ENCODE data around the gene CCDC34.

CCDC34 gene

DNA sequence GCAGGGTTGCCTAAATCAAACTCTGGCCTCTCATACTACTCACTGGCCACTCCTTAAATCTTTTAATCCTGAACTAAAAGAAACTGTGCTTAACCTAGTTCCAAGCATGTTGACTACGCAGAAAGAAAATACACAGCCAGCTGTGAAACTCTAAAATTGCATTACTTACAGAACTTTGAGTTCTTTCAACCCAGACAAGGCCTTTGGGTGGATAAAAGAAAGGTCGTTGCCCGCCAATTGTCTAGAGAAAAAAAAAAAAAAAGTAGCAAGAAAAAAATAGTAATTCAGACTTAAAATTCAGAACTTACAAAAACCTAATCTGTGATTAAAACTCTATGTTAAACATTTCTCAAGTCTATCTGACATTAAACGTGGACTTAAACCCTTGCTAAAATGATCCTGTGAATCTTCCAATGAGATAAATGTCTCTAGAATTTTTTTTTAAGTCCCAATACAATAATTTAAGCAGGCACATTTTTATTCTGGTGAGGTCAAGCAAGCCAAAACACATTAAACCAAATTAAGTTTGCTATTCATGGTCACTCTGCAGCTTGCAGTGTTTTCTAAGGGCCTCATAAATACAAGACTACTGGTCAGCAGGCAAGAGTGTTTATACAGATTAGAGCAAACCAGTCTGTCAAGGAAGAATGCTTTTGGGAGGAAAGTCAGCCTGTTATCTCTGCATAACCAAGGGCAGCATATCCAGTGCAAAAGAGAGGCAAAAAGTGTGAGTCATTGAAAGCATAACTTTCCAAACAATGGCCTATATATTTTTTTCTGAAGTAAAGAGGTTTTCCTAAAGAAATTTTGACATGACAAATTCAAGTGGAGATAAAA lies 29.5 kb upstream of the CCDC34 start:
- no peak for DNase-seq (ENCODE audit: low read depth)

DNA sequence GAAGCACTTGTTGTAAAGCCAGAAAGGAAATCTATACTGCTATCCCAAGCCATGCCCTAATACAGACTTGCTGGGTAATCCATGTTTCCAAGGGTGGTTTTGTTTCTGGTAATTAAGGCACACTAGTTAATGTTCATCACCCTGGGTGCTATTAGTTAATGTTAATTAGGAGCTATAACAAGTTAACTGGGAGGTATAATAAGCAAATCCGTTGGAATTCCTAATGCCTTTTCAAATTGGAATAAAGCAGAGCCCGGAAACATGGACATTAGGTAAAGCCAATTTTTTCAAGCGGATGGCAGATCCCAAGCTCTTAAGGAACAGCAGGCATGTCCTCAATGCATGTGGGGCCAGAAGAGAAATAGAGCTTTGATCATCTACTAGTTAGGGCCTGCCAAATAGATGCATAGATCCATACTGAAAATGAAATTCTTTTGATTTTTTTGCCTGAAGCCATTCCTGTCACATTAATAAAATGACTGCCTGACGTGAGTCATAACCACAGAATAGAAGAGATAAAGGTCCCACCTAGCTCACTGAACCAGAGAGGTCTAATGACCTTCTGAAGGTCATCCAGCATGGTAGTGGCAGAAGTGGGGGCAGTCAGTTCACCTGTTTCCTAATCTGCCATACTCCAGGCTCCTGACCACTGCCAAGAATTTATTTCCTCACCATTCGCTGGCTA lies 28.5 kb upstream of the CCDC34 start:
- no peak for DNase-seq (ENCODE audit: low read depth)

DNA sequence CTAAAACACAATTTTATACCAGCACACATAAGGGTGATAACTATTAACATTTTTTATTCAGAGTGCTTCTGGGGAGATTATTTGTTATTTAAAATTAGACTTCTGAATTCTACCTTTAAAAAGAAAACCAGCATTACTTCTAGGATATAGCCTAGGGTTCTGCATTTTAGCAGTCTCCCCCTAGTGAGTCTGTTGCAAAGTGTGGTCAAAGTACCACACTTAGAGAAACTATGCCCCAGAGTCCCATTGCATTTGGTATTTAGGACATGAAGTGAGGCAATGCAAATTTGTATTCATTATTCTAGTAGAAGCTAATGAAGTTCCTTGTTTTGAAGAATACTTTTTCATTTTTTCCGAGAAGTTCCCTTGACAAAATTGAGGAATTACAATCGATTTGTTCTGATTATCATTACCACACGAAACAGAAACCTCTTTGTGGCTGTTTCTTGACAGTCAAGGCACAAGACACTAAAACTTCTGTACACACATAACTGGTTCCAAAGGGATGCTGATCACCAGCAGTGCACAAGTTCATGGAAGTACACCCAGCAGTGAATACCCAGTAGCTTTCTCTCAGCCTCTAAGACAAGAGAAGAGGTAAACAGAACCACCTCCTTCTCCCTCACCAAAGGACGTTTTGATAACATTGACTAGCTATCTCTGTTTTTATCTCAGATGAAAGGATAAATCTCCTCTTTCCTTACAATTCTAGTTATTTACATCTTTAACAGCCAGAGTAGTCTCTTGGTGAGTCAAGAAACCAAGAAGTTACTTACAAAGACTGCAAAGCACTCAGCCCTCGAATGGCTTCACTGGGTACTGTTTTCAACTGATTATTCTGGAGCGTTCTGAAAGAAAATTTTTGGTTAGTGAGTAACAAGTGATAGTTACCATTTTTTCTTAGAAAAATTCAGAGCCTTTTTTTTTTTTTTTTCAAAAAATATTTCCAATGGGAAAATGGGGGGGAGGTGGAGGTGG lies 27.6 kb upstream of the CCDC34 start:
- DNase-seq (ENCODE audit: low read depth), result no peak

DNA sequence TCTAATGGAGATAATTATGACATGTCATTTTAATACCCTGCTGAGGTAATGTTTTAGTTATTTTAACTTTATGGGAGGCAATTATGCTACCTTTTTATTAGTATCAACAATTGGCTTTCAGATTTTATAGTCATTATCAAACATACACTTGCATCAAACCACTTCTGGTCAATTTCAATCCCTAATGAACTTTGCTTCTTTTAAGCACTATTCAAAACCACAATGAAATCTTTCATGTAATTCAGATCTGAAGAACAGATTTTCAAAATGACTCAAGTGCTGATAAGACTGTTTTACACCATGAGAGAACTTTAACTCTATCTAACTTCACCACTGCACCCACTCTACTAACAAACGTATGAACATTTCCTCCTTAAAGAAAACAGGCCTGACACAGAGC lies 25.9 kb upstream of the CCDC34 start:
- DNase-seq (ENCODE audit: low read depth), result no peak

DNA sequence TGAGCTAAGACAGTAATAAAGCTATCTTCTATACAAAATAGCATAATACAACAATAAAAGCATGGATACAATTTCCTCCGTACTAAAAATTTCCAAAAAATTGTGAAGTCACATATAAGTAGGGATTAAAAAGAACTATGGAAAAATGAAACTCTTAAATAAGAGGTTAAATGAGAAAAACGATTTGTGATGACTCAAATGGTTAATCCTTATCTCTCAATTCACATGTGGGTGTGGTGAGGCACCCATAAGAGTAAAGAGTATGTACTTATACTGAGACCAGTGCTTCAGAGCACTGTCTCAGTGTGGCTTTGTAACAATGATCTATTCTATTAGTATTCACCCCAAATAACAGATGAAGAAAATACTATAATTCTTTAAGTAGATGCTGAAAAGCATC lies 25.0 kb upstream of the CCDC34 start:
- no peak for DNase-seq (ENCODE audit: low read depth)

DNA sequence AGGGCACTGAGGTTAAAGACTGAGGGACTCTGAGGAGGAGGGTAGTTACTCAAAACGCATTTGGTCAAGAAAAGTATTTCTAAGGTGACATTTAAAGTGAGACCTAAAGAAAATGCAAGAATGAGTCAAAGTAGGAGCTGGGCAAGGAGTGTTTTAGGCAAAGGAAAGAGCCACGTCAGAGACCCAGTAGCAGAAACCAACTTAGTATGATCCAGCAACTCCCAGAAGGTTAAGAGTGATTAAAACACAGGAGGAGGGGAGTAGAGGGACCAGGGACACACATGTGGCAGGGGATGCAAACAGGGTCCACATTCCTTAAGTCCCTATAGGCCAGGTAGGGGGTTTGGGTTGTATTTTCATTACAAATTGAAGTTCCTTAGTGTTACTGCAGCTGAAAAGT lies 24.3 kb upstream of the CCDC34 start:
- no peak for DNase-seq (ENCODE audit: low read depth)

DNA sequence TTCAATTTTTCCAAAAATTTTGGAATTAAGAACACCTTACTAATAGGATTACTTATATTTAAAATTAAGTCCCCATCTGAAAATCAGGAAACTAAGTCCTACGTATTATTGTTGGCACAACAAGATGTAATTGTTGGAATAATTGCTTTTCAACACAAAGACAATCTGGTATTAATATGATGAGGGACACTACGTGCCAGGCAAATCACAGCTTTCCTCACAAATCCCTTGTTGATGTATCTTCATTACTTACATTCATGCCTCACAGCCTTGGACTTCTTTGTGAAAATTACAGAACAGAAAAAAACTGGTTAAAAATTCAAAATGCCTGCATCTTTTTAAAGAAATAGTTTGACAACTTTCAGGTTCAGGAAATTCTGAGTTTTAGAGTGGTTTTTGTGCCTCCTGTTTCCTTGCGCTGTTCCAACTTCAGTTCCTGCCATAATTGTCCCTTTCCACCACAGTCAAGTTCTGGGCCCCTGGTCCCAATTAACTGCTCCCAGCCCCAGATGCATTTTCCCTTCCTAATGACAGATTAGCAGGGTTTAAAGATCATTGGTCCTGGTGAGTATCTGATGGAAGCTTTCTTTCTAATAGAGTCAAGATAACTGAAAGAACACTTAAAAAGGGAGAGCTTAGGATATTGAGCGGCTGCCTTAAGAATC lies 23.3 kb upstream of the CCDC34 start:
- DNase-seq (ENCODE audit: low read depth), result no peak

DNA sequence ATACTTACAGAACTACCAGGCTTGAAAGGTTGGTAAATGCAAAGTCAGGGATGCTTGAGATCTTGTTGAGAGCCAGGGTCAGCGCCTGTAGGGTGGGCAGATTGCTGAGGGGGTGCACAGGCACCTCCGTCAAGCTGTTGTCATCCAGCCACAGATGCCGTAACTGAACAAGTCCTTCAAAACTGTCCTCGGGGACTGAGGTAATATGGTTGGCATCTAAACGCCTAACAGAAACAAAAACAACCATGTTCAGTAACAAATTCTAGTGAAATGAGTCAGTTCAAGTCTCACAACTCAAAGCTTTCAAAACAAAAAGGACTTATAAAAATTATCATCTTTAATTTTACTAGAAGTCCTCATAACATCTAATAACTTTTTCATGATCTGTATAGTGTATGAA lies 22.2 kb upstream of the CCDC34 start:
- DNase-seq (ENCODE audit: low read depth), result no peak

DNA sequence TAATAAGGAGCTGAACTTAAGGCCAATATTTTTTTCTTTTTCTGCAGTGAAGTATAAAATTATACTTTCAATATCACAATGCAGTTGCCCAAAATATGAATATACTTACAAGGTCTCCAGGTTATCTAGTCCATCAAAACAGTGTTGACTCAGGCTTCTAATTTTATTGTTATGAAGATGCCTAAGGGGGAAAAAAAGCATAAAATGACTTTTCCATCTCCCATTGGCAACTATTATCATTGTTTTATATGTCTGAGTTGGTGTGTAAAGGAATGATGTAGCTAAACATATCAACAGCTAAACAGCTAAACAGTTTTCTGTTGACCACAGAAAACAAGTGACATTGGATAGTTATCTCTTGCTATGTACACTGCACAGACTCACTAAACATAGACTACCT lies 21.2 kb upstream of the CCDC34 start:
- no peak for DNase-seq (ENCODE audit: low read depth)

DNA sequence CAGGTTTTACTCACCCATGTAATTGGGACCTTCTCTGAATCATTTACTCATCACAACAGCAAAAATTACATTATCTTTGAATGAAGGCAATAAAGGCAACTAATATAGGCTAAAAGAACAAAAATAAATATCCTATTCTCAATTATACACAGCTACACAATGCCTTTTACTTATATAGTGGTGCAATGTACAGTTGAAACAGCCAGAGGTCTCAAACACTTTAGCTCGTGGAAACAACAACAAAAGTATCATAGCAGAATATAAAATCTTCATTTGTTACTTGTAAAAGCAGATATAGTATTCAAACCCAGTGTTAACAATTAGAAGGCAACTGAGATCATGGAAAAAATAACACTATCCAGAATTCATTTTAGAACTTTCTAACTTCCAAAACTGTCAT lies 20.6 kb upstream of the CCDC34 start:
- no peak for DNase-seq (ENCODE audit: low read depth)

DNA sequence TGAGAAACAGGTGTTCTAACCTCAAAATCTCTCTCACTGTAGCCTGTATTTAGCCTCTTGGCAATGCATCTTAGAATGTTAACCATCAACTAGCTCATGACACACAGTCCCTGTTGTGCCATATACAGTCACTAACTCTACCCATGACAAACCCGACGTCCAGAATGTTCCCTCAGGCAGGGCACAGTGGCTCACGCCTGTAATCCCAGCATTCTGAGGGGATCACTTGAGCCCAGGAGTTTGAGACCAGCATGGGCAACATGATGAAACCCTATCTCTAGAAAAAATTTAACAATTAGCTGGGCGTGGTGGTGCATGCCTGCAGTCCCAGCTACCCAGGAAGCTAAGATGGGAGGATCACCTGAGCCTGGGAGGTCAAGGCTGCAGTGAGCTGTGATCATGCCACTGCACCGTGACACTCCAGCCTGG lies 18.2 kb upstream of the CCDC34 start:
- no peak for DNase-seq (ENCODE audit: low read depth)

DNA sequence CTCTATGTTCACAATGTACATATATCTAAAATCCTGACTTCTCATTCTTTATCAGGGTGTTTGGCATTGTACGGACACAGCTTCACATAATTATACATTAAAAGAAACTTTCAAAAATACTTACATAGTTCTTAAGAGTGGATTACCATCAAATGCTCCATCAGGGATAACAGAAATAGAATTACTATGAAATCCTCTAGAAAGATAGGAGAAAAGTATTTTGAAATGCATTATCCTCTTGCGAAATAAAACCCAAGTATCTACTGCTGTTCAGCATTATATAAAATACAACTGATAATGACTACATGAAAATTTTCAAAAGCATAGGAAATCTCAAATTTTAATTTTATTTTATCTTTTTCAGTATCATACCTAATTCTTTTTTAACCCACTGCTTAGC lies 17.8 kb upstream of the CCDC34 start:
- DNase-seq (ENCODE audit: low read depth), result no peak

DNA sequence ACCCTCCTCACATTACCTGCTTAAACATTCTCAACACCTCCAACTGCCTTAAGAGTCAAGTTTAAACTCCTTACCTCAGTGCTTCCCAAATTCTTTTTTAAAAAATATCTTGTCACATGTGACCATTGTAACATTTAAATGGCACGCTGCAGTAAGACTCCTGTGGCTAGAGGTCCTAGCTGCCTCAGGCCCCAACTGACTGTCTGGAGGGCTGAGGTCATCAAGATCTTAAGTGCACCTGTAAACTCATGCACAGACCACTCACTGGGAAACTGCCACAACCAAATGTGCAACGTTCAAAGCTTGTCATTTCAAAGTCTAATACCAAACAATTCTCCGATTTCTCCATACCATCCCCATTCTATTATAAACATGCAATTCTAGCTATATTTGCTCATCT lies 16.4 kb upstream of the CCDC34 start:
- DNase-seq (ENCODE audit: low read depth), result no peak

DNA sequence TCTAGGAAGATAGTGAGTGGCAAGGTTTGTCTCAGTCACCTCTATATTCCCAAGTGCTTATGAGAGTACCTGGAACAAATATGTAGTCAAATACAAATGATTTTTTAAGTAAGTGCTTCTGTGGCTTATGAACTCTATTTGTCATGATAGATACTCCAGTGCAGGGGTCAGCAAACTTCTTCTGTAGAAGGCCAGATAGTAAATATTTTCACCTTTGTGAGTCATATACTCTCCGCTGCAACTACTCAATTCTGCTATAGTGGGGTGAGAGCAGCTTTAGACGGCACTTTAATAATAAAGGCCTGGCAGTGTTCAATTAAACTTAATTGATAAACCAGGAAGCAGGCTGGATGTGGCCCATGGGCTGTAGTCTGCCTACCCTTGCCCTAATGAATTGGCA lies 12.4 kb upstream of the CCDC34 start:
- DNase-seq (ENCODE audit: low read depth), result no peak

DNA sequence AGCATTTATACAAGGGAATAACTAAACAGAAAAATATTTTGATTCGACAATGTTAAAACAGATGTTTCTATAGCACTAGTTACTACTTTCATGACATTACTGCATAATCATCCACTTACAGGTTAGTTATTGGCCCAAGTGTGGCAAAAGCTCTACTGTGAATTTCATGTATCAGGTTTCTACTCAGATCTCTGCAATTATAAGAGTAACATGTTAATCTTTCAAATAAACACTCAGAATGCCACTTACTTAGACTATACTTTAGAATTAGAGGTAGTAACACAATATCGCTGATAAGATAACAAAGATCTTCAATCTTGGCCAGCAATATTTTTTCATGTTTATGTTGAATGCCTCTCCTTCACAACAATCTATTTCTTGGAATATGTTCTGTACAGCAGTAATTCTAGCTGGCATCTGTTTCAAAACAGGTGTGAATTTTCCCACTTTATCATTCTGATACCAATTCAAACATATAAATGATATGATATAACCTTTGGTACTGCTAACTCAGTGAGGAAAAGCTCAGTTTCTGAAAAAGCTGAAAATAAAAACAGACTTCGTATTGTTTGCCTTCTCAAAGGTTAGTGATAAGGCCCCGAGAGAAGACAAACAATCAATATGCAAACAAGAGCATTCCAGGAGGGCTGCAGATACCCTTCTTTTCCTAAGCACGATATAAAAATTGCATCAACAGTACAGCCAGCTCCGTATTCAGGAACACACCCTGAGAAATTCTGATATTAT lies 11.0 kb upstream of the CCDC34 start:
- no peak for DNase-seq (ENCODE audit: low read depth)

DNA sequence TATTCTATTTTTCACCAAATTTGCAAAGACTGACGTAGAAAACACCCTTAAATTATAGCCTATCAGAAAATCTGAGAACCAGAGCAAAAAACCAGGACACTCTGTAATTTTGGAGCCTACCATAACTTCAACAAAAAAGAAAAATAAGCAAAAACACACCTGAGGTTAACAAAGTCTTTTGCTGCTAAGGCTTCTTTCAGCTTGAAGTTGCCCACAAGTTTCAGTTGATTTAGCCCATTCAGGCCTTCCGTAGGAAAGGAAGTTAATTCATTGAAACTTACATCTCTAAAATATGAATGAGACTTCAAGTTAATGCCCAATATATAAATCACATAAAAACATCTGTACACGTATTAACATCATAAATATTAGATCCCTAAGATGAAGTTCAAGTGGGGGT lies 10.4 kb upstream of the CCDC34 start:
- DNase-seq (ENCODE audit: low read depth), result no peak

DNA sequence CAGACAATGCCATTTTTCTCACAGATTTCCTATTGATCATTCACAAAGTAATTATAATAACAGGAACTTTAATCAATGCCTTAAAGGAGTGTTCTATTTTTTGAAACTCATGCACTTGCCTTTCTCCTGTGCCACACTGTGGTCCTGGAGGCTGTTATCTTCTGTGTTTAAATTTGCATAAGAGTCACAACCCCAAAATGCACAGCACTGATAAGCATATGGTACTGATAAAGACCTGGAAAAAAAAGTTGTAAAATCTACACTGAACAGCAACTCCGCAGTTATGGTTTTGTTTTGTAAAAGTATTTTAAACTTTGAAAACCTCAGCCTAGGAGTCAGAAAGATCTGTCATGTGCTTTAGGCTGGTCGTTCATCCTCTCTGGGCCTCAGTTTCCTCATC lies 9.1 kb upstream of the CCDC34 start:
- no peak for DNase-seq (ENCODE audit: low read depth)

DNA sequence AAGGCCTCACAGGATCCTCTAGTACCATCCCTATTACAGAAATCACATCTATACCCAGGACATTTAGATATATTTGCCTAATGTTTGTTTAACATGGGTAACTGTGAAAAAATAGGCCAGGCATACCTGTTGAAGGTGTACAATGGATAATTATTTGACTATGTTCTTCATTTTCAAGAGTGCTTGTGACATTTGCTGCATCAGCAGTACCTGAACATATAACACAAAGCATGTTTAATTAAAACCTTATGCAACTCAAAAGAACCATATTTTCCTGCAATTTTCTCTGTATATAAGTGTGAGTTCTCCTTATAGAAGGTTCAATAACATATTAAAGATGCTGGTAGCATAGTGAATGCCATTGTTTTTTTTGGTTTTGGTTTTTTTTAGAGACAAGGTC lies 8.5 kb upstream of the CCDC34 start:
- no peak for DNase-seq (ENCODE audit: low read depth)

DNA sequence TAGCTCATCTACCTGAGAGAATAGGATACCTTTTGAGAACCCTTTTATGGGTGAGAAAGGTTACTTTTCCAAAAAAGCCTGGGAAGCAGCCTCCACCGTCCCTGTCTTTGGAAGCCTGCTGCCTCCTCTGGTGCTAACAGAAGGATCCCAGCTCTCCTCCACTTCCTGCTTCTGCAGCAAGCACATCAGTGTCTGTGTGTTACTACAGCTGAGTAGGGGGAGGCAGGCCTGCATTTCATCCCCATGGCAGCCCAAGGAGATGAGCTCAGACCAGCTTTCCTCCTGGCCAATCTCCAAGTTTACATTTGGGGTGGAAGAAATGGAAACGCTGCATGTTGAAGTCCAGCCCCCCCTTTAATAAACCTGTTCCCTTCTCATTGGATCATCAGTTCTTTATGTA lies 7.4 kb upstream of the CCDC34 start:
- DNase-seq (ENCODE audit: low read depth), result no peak

DNA sequence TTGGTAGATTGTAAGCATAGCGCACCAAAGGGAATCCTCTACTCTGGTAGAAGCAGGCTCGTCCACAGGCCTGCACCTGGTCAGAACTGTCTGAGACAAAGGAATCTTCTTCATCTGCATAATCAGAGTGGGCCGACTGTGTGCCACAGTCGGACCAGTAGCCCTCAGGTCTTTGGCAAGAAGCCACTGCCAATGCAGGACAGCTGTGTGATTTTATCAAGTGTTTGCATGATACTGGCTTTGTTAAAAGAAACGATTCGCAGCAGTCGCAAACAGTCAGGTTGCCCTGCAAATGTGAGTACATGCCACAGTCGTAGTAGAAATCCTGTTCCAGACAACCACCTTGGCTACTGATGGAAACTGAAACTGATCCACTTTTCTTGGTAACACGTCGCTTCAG lies 4.9 kb upstream of the CCDC34 start:
- DNase-seq (ENCODE audit: low read depth), result no peak

DNA sequence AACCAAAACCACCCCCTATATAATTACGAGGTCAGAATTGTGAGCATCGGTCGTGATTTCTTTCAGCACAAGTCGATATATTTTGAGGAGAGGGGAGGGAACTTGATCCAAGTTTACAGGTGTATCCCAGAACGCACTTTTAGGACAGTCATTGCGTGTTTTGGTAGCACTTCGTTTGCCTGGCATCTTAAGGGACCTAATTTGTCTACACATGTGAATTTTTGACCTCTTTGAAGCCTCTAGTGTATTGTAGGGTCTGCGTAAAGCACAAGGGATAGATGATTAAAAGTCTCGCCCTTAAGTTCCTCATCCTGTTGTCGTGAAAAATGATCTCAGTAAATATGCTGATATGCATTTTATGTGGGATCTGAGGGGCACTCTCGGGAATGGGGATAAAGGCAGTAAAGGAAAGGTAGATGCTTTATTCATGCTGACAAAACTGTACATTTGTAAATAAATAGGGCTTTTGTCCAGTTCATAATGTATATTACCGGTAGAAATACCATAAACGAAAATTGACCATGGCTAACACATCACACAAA lies 632 bp upstream of the CCDC34 start:
- DNase-seq (ENCODE audit: low read depth), result no peak

Measured in activated T-cell treated with anti-CD3 and anti-CD28 coated beads for 1 hour (primary cell).